GM12891 (cell line): Measurements from ENCODE around the gene PSMD1.

ENCODE experiments used
- POLR2A ChIP-seq: IDR thresholded peaks from 2 replicates; pipeline ENCODE4 v1.6.1; 2011; ENCODE audit warnings: low read depth, low read length, control low read depth
- POLR2AphosphoS5 ChIP-seq: IDR thresholded peaks from 2 replicates; pipeline ENCODE4 v1.6.1; 2011; ENCODE audit warnings: low read depth, low read length, control low read depth
- TAF1 ChIP-seq: IDR thresholded peaks from 2 replicates; pipeline ENCODE4 v1.6.1; 2011; ENCODE audit warnings: low read depth, low read length, control low read depth

- TF ChIP-seq POLR2AphosphoS5 (no peak), POLR2A (no peak), TAF1 (no peak)
These were observed 16.8 kb upstream of the PSMD1 start for GRCh38 chr2:231039821-231040364.
